Middle frontal gyrus (tissue), 1 donor: ENCODE results near the gene KXD1.
A peak's percentile ranks its signal among the peaks of the same experiment; 100 is the strongest.
"Not testable (repeated sequence)": the region's sequence is repeated elsewhere in the genome, so short reads cannot be mapped to it uniquely, and the experiment has no call there.

Source experiments
- DNase-seq: peaks from one replicate; pipeline ENCODE4 v3.0.0-alpha.2; 2015; ENCODE audit warnings: low spot score; ENCODE audit errors: extremely low spot score

The KXD1 gene

GRCh38 chr19:18533058-18533457 is 24.6 kb upstream of the KXD1 start:
- DNase-seq = no peak

- DNase-seq = no peak
These were observed 21.2 kb upstream of the KXD1 start for GRCh38 chr19:18536475-18536874.

GRCh38 chr19:18537431-18537830 is 20.2 kb upstream of the KXD1 start:
- no peak for DNase-seq

- no peak for DNase-seq
These were observed 19.6 kb upstream of the KXD1 start for GRCh38 chr19:18538115-18538514.

- no peak for DNase-seq
These were observed 18.3 kb upstream of the KXD1 start for GRCh38 chr19:18539372-18539771.

GRCh38 chr19:18540200-18540599 is 17.5 kb upstream of the KXD1 start:
- DNase-seq = not testable (repeated sequence)

GRCh38 chr19:18541258-18541991 is 16.2 kb upstream of the KXD1 start:
- no peak for DNase-seq

- no peak for DNase-seq
These were observed 15.4 kb upstream of the KXD1 start for GRCh38 chr19:18541992-18542940.

- DNase-seq = peak; percentile 88
These were observed 14.5 kb upstream of the KXD1 start, which contains the start of gene FKBP8 for GRCh38 chr19:18542941-18543813. TSS of gene FKBP8 (minus strand) at chr19:18543573. CDS start at chr19:18541970, 1,603 bp downstream.

- peak; percentile 8 for DNase-seq
These were observed 13.7 kb upstream of the KXD1 start for GRCh38 chr19:18543814-18544475.

- DNase-seq = no peak
These were observed 6.0 kb upstream of the KXD1 start for GRCh38 chr19:18551631-18552030.

- no peak for DNase-seq
These were observed 509 bp downstream of the KXD1 start for GRCh38 chr19:18558202-18558555.

- no peak for DNase-seq
These were observed 934 bp downstream of the KXD1 start for GRCh38 chr19:18558604-18559003.

- DNase-seq = no peak
These were observed 2.0 kb downstream of the KXD1 start for GRCh38 chr19:18559685-18560084.

GRCh38 chr19:18562086-18562485 is 4.4 kb downstream of the KXD1 start:
- no peak for DNase-seq

- no peak for DNase-seq
These were observed 9.3 kb downstream of the KXD1 start for GRCh38 chr19:18566953-18567352.

- no peak for DNase-seq
These were observed 10.7 kb downstream of the KXD1 start for GRCh38 chr19:18568367-18568766.

- DNase-seq = peak; percentile 97
These were observed 14.1 kb downstream of the KXD1 start, which contains the start of gene UBA52 for GRCh38 chr19:18571564-18572344. TSS of gene UBA52 (plus strand) at chr19:18571857. CDS start at chr19:18573301, 1,444 bp downstream.

GRCh38 chr19:18574691-18575291 is 17.1 kb downstream of the KXD1 start:
- no peak for DNase-seq

- no peak for DNase-seq
These were observed 18.7 kb downstream of the KXD1 start for GRCh38 chr19:18576383-18576782.
